ENCODE measurements around the gene CDS2. TPM values are rescaled to one million over a fixed set of nuclear protein-coding genes. Genes with fewer than 3 reads are reported as not detected.

The CDS2 gene
- total and polyA plus RNA-seq, 12 donors = 16.7 to 100 (median 82.3) TPM

- TF ChIP-seq CTCF (IDR thresholded peaks at IDR 0.05) = no peak
- no peak overlapping the region for H3K4me3 ChIP-seq
- no peaks in the 10 kb centered on the region for H3K27me3 ChIP-seq
- peaks cover 0 to 46% (median 4%) of the 10 kb centered on the region in 9 donors for H3K36me3 ChIP-seq
- intact Hi-C loops (cut with DNase I) = loop anchor here in 5 of 10 donors (5.0 to 10.0 kb wide), 2 partner anchors 238 to 240 kb away; no protein-coding TSS in a partner anchor
- H3K4me1 ChIP-seq = peaks cover 0 to 19% (median 4%) of the 10 kb centered on the region in 9 donors
- DNase-seq (no peak), ATAC-seq (no peak)
- no peak overlapping the region for H3K27ac ChIP-seq
- no peaks in the 10 kb centered on the region for H3K9me3 ChIP-seq
Observed at GRCh38 chr20:5207138-5207537, 80.3 kb downstream of the CDS2 start.

GRCh38 chr20:5211803-5212714 lies 85.3 kb downstream of the CDS2 start:
- H3K4me1 ChIP-seq = peaks cover 0 to 29% (median 12%) of the 10 kb centered on the region in 9 donors
- H3K9me3 ChIP-seq = no peaks in the 10 kb centered on the region
- ATAC-seq = no peak
- no peak overlapping the region for H3K4me3 ChIP-seq
- 94% methylated on average over 8 of the region's 8 CpGs for WGBS, 2 donors
- H3K36me3 ChIP-seq = peaks cover 0 to 57% (median 5%) of the 10 kb centered on the region in 9 donors
- intact Hi-C loops (cut with DNase I) = loop anchor here in 2 of 10 donors (10.0 kb wide), 2 partner anchors 233 to 457 kb away; no protein-coding TSS in a partner anchor
- no peak for TF ChIP-seq CTCF (IDR thresholded peaks at IDR 0.05)
- no peak overlapping the region for H3K27ac ChIP-seq
- no peaks in the 10 kb centered on the region for H3K27me3 ChIP-seq
- no peak for DNase-seq

- DNase-seq (no peak), ATAC-seq (no peak)
- TF ChIP-seq CTCF (IDR thresholded peaks at IDR 0.05) = no peak
- H3K27me3 ChIP-seq = no peaks in the 10 kb centered on the region
- WGBS, 2 donors = 85 to 97% methylated on average over 2 of the region's 2 CpGs
- no peaks in the 10 kb centered on the region for H3K9me3 ChIP-seq
- peaks cover 0 to 49% (median 5%) of the 10 kb centered on the region in 9 donors for H3K36me3 ChIP-seq
- no peak overlapping the region for H3K27ac ChIP-seq
- H3K4me3 ChIP-seq = no peak overlapping the region
- H3K4me1 ChIP-seq = peaks cover 0 to 29% (median 12%) of the 10 kb centered on the region in 9 donors
- intact Hi-C loops (cut with DNase I) = loop anchor here in 2 of 10 donors (10.0 kb wide), 2 partner anchors 232 to 458 kb away; no protein-coding TSS in a partner anchor
Observed at GRCh38 chr20:5212907-5213487, 86.2 kb downstream of the CDS2 start.

GRCh38 chr20:5214826-5215225 lies 88.0 kb downstream of the CDS2 start:
- no peaks in the 10 kb centered on the region for H3K27me3 ChIP-seq
- no peaks in the 10 kb centered on the region for H3K9me3 ChIP-seq
- TF ChIP-seq CTCF (IDR thresholded peaks at IDR 0.05) = no peak
- no peak overlapping the region for H3K27ac ChIP-seq
- H3K4me3 ChIP-seq = no peak overlapping the region
- H3K36me3 ChIP-seq = peaks cover 0 to 48% (median 5%) of the 10 kb centered on the region in 9 donors
- no peak for DNase-seq
- ATAC-seq = peak in 1 of 8 donors; percentile 65
- intact Hi-C loops (cut with DNase I) = loop anchor here in 3 of 10 donors (5.0 to 10.0 kb wide), 3 partner anchors 230 to 1838 kb away; no protein-coding TSS in a partner anchor
- 77 to 90% methylated on average over 3 of the region's 3 CpGs for WGBS, 2 donors
- peaks cover 0 to 29% (median 12%) of the 10 kb centered on the region in 9 donors for H3K4me1 ChIP-seq
